Measurements from ENCODE around the gene KAT2B. TPM values are rescaled to one million over a fixed set of nuclear protein-coding genes. Genes with fewer than 3 reads are reported as not detected.

KAT2B gene
- total RNA-seq, 1 experiment from 2014 or later, result 9.8 TPM

- Mint-ChIP-seq H3K27ac (ENCODE audit: unreplicated experiment) (no peak overlapping the region), H3K36me3 (ENCODE audit: insufficient read depth, unreplicated experiment) (no peaks in the 10 kb centered on the region), H3K27me3 (ENCODE audit: insufficient read depth, unreplicated experiment) (no peaks in the 10 kb centered on the region), H3K9me3 (ENCODE audit: unreplicated experiment) (no peaks in the 10 kb centered on the region), H3K4me3 (ENCODE audit: unreplicated experiment) (no peak overlapping the region), H3K4me1 (ENCODE audit: low read depth, unreplicated experiment) (no peaks in the 10 kb centered on the region)
- intact Hi-C loops (cut with micrococcal nuclease; ENCODE audit: unreplicated experiment), result no loop called here
- no peaks in the 10 kb centered on the region for H3K27me3 ChIP-seq (replicated peaks; ENCODE audit: control insufficient read depth, insufficient read depth, low read length)
- POLR2A ChIA-PET, result no interaction called here
- no peak for TF ChIP-seq CTCF (IDR thresholded peaks at IDR 0.05; ENCODE audit: insufficient read depth in 1 of 2, low read depth in 1 of 2, low read length in 1 of 2, severe bottlenecking in 1 of 2, unreplicated experiment in 1 of 2)
- H3K36me3 ChIP-seq (ENCODE audit: control insufficient read depth, insufficient read depth, low read length), result no peaks in the 10 kb centered on the region
- H3K9me3 ChIP-seq, result no peaks in the 10 kb centered on the region
- H3K4me3 ChIP-seq (ENCODE audit: low read depth, low read length), result no peak overlapping the region
- DNase-seq, result no peak
- BruUV-seq (replicated peaks), result no TSS peak
- CTCF ChIA-PET, result no interaction called here
- H3K4me1 ChIP-seq, result no peaks in the 10 kb centered on the region
Measured at GRCh38 chr3:20121088-20121487, 80.8 kb downstream of the KAT2B start.

GRCh38 chr3:20123131-20123652, 82.9 kb downstream of the KAT2B start:
- intact Hi-C loops (cut with micrococcal nuclease; ENCODE audit: unreplicated experiment), result no loop called here
- Mint-ChIP-seq H3K27me3 (ENCODE audit: insufficient read depth, unreplicated experiment) (no peaks in the 10 kb centered on the region), H3K27ac (ENCODE audit: unreplicated experiment) (no peak overlapping the region), H3K4me1 (ENCODE audit: low read depth, unreplicated experiment) (no peaks in the 10 kb centered on the region), H3K4me3 (ENCODE audit: unreplicated experiment) (no peak overlapping the region), H3K36me3 (ENCODE audit: insufficient read depth, unreplicated experiment) (no peaks in the 10 kb centered on the region), H3K9me3 (ENCODE audit: unreplicated experiment) (no peaks in the 10 kb centered on the region)
- BruUV-seq (replicated peaks), result no TSS peak
- DNase-seq, result no peak
- Histone ChIP-seq H3K4me1 (no peaks in the 10 kb centered on the region), H3K9me3 (no peaks in the 10 kb centered on the region), H3K4me3 (ENCODE audit: low read depth, low read length) (no peak overlapping the region), H3K27me3 (replicated peaks; ENCODE audit: control insufficient read depth, insufficient read depth, low read length) (no peaks in the 10 kb centered on the region), H3K36me3 (ENCODE audit: control insufficient read depth, insufficient read depth, low read length) (no peaks in the 10 kb centered on the region)
- no peak for TF ChIP-seq CTCF (IDR thresholded peaks at IDR 0.05; ENCODE audit: insufficient read depth in 1 of 2, low read depth in 1 of 2, low read length in 1 of 2, severe bottlenecking in 1 of 2, unreplicated experiment in 1 of 2)
- ChIA-PET CTCF (no interaction called here), POLR2A (no interaction called here)

- H3K4me1 Mint-ChIP-seq (ENCODE audit: low read depth, unreplicated experiment), result no peaks in the 10 kb centered on the region
- no TSS peak for BruUV-seq (replicated peaks)
Measured at GRCh38 chr3:20125289-20125688, 85.0 kb downstream of the KAT2B start.

More at GRCh38 chr3:20125289-20125688, 85.0 kb downstream of the KAT2B start:
- ChIA-PET CTCF (no interaction called here), POLR2A (no interaction called here)
- intact Hi-C loops (cut with micrococcal nuclease; ENCODE audit: unreplicated experiment), result no loop called here
- DNase-seq, result no peak
- Mint-ChIP-seq H3K27me3 (ENCODE audit: insufficient read depth, unreplicated experiment) (no peaks in the 10 kb centered on the region), H3K27ac (ENCODE audit: unreplicated experiment) (no peak overlapping the region), H3K4me3 (ENCODE audit: unreplicated experiment) (no peak overlapping the region), H3K9me3 (ENCODE audit: unreplicated experiment) (no peaks in the 10 kb centered on the region), H3K36me3 (ENCODE audit: insufficient read depth, unreplicated experiment) (no peaks in the 10 kb centered on the region)
- Histone ChIP-seq H3K27me3 (replicated peaks; ENCODE audit: control insufficient read depth, insufficient read depth, low read length) (no peaks in the 10 kb centered on the region), H3K4me1 (no peaks in the 10 kb centered on the region), H3K9me3 (no peaks in the 10 kb centered on the region), H3K36me3 (ENCODE audit: control insufficient read depth, insufficient read depth, low read length) (no peaks in the 10 kb centered on the region), H3K4me3 (ENCODE audit: low read depth, low read length) (no peak overlapping the region)
- no peak for TF ChIP-seq CTCF (IDR thresholded peaks at IDR 0.05; ENCODE audit: insufficient read depth in 1 of 2, low read depth in 1 of 2, low read length in 1 of 2, severe bottlenecking in 1 of 2, unreplicated experiment in 1 of 2)

All from Caco-2 (cell line).